HCT116 (cell line): ENCODE measurements around the gene TLX2. TPM values are rescaled to one million over a fixed set of nuclear protein-coding genes. Genes with fewer than 3 reads are reported as not detected.
A peak's percentile ranks its signal among the peaks of the same experiment; 100 is the strongest.

Experiments
- ATAC-seq: fragments of 200-7000 bp; cut with Tn5 transposase; 2 replicates; pipeline ENCODE4 v1.9.1; 2020; ENCODE audit warnings: mild to moderate bottlenecking, moderate library complexity
- BruUV-seq: library from RNA; stranded (reverse); fragments of 400-500 nt; replicated peaks from 2 replicates; lab custom pipeline; 2021; lab: Mats Ljungman, UMichigan
- CTCF ChIA-PET: fragments of 300-600 bp; sonication (Branson Sonifier 250); formaldehyde crosslinking; loops from one replicate; lab custom pipeline; 2021; ENCODE audit warnings: antibody characterized with exemption; lab: Charles Lee
- POLR2A ChIA-PET: fragments of 300-600, 350-600 bp; sonication (Branson Sonifier 250); formaldehyde crosslinking; loops from one replicate; lab custom pipeline; 2021; ENCODE audit warnings: antibody characterized with exemption; lab: Charles Lee
- RAD21 ChIA-PET, 2 experiments: fragments of 300-600 bp; sonication (Branson Sonifier 250); formaldehyde crosslinking; loops; one replicate each; lab custom pipeline; 2023; ENCODE audit warnings: low total read pairs in 2 of 2; ENCODE audit not compliant: uncharacterized antibody in 2 of 2, unreplicated experiment in 2 of 2, low non-redundant PET in 1 of 2; lab: Charles Lee
- DNase-seq: peaks from one replicate; pipeline ENCODE4 v3.0.0-alpha.2; 2010; ENCODE audit warnings: low read depth, low spot score
- H2AFZ ChIP-seq: fragments of 200-600 bp; shearing (Covaris generic), sonication (generic); 2 replicates; pipeline ENCODE4 v1.6.1; 2017; ENCODE audit warnings: low read depth, mixed run types, mixed read lengths, antibody characterized with exemption, low read length; ENCODE audit not compliant: poor library complexity, severe bottlenecking
- H3K27ac ChIP-seq: 2 replicates; pipeline ENCODE4 v1.5.1; 2012; ENCODE audit warnings: low read depth, low read length
- H3K27me3 ChIP-seq: fragments of 200-600 bp; sonication (generic); 2 replicates; pipeline ENCODE4 v1.6.1; 2016; ENCODE audit warnings: mixed run types, low read length, mixed read lengths; ENCODE audit not compliant: insufficient read depth
- H3K36me3 ChIP-seq, 2 experiments: fragments of 200-500 bp in 1 of 2; fragments of 200-600 bp in 1 of 2; sonication (Bioruptor generic) in 1 of 2; sonication (generic) in 1 of 2; 2 replicates each; pipeline versions ENCODE4 v1.5.1 to v1.6.1; 2014 to 2016; ENCODE audit warnings: low read length in 2 of 2, inconsistent platforms in 1 of 2, mixed read lengths in 1 of 2, mixed run types in 1 of 2; ENCODE audit not compliant: insufficient read depth in 2 of 2, control insufficient read depth in 1 of 2
- H3K4me1 ChIP-seq, 2 experiments: fragments of 200-600 bp in 1 of 2; sonication (generic) in 1 of 2; 2 replicates each; pipeline versions ENCODE4 v1.5.1 to v1.6.1; 2012 to 2017; ENCODE audit warnings: low read length in 2 of 2, inconsistent platforms in 1 of 2, mild to moderate bottlenecking in 1 of 2, mixed read lengths in 1 of 2, mixed run types in 1 of 2, moderate library complexity in 1 of 2; ENCODE audit not compliant: insufficient read depth in 2 of 2, control insufficient read depth in 1 of 2
- H3K4me2 ChIP-seq: fragments of 200-600 bp; sonication (generic); 2 replicates; pipeline ENCODE4 v1.6.1; 2017; ENCODE audit warnings: mixed run types, low read length, mixed read lengths
- H3K4me3 ChIP-seq, 2 experiments: fragments of 200-600 bp in 1 of 2; sonication (generic) in 1 of 2; replicated peaks in 1 of 2; 2 replicates each; pipeline ENCODE4 v1.5.1; 2011 to 2016; ENCODE audit warnings: low read length in 2 of 2, control low read depth in 1 of 2, low read depth in 1 of 2, mild to moderate bottlenecking in 1 of 2, mixed read lengths in 1 of 2, mixed run types in 1 of 2
- H3K79me2 ChIP-seq: fragments of 200-600 bp; sonication (generic); 2 replicates; pipeline ENCODE4 v1.6.1; 2017; ENCODE audit warnings: mild to moderate bottlenecking, mixed run types, low read length, moderate library complexity, mixed read lengths; ENCODE audit not compliant: insufficient read depth
- H3K9ac ChIP-seq: fragments of 200-600 bp; sonication (generic); 2 replicates; pipeline ENCODE4 v1.6.1; 2016; ENCODE audit warnings: low read length, mixed read lengths
- H3K9me2 ChIP-seq: fragments of 200-600 bp; sonication (generic), shearing (Covaris generic); 2 replicates; pipeline ENCODE4 v1.6.1; 2017; ENCODE audit warnings: mixed run types, mild to moderate bottlenecking, moderate library complexity; ENCODE audit not compliant: insufficient read depth
- H3K9me3 ChIP-seq, 2 experiments: fragments of 200-500 bp in 1 of 2; fragments of 200-600 bp in 1 of 2; sonication (Bioruptor generic) in 1 of 2; sonication (generic) in 1 of 2; 2 replicates each; pipeline ENCODE4 v1.6.1; 2014 to 2017; ENCODE audit warnings: low read length in 2 of 2, mixed read lengths in 2 of 2, inconsistent platforms in 1 of 2, low read depth in 1 of 2, mild to moderate bottlenecking in 1 of 2, mixed run types in 1 of 2, moderate library complexity in 1 of 2; ENCODE audit not compliant: control insufficient read depth in 1 of 2, insufficient read depth in 1 of 2
- H4K20me1 ChIP-seq: fragments of 200-600 bp; sonication (generic), shearing (Covaris generic); 2 replicates; pipeline ENCODE4 v1.6.1; 2017; ENCODE audit warnings: mixed run types, mild to moderate bottlenecking, moderate library complexity; ENCODE audit not compliant: insufficient read depth
- ATF3 ChIP-seq: IDR thresholded peaks from 2 replicates; pipeline ENCODE4 v1.6.1; 2012
- CBX3 ChIP-seq: IDR thresholded peaks from 2 replicates; pipeline ENCODE4 v1.6.1; 2012; ENCODE audit warnings: low read depth
- CEBPB ChIP-seq: IDR thresholded peaks from 2 replicates; pipeline ENCODE4 v1.6.1; 2012; ENCODE audit warnings: low read depth
- EGR1 ChIP-seq: IDR thresholded peaks from 2 replicates; pipeline ENCODE4 v1.6.1; 2012; ENCODE audit warnings: low read depth
- EZH2 ChIP-seq: fragments of 200-600 bp; sonication (generic); IDR thresholded peaks from 2 replicates; pipeline ENCODE4 v1.6.1; 2017; ENCODE audit warnings: antibody characterized with exemption, mixed run types
- EZH2phosphoT487 ChIP-seq: fragments of 200-600 bp; IDR thresholded peaks from 2 replicates; pipeline ENCODE4 v1.6.1; 2018; ENCODE audit warnings: antibody characterized with exemption, borderline replicate concordance
- FOSL1 ChIP-seq: IDR thresholded peaks from 2 replicates; pipeline ENCODE4 v1.6.1; 2012; ENCODE audit warnings: low read depth
- JUND ChIP-seq: IDR thresholded peaks from 2 replicates; pipeline ENCODE4 v1.6.1; 2012
- POLR2AphosphoS5 ChIP-seq: IDR thresholded peaks from 2 replicates; pipeline ENCODE4 v1.6.1; 2011; ENCODE audit warnings: mild to moderate bottlenecking, low read depth, low read length, moderate library complexity
- RAD21 ChIP-seq: IDR thresholded peaks from 2 replicates; pipeline ENCODE4 v1.6.1; 2012; ENCODE audit warnings: low read depth, mild to moderate bottlenecking
- YY1 ChIP-seq: IDR thresholded peaks from 2 replicates; pipeline ENCODE4 v1.6.1; 2011; ENCODE audit warnings: low read length, low read depth, moderate library complexity, mild to moderate bottlenecking; ENCODE audit not compliant: insufficient replicate concordance; ENCODE audit errors: extremely low read depth
- ZBTB33 ChIP-seq: IDR thresholded peaks from 2 replicates; pipeline ENCODE4 v1.6.1; 2011; ENCODE audit warnings: mild to moderate bottlenecking, low read length, moderate library complexity; ENCODE audit not compliant: insufficient replicate concordance; ENCODE audit errors: extremely low read depth
- ZFX ChIP-seq: fragments of 450-650 bp; IDR thresholded peaks from 2 replicates; pipeline ENCODE4 v1.6.1; 2017
- ZNF274 ChIP-seq: fragments of 200-500 bp; sonication (Bioruptor generic); IDR thresholded peaks from 2 replicates; pipeline ENCODE4 v1.6.1; 2014; ENCODE audit warnings: mild to moderate bottlenecking, low read depth, low read length, inconsistent platforms
- intact Hi-C: fragments of 100-400 bp; cut with micrococcal nuclease; formaldehyde crosslinking; loops from 2 replicates; pipeline ENCODE4 v1.10.0; 2022
- total RNA-seq: library from RNA; stranded (reverse); gene quantifications from one replicate; pipeline ENCODE4 v1.2.1, GENCODE V29; 2021; ENCODE audit not compliant: unreplicated experiment

Gene TLX2
- total RNA-seq, 1 experiment from 2014 or later, result not detected

- DNase-seq (no peak), ATAC-seq (peak; percentile 47)
- H3K79me2 ChIP-seq, result peaks cover 31% of the 10 kb centered on the region
- TSS peak; percentile 67 for BruUV-seq
- intact Hi-C loops, result loop anchor here (2.0 kb wide), 2 partner anchors 21 to 27 kb away; partner anchors contain the start of gene INO80B
- H3K36me3 ChIP-seq, result peaks cover 11 to 13% of the 10 kb centered on the region in 2 experiments; a peak in 3 of 4 replicates
- no peaks in the 10 kb centered on the region for H3K9me3 ChIP-seq
- H3K9ac ChIP-seq, result peak overlapping the region; percentile 86
- no peaks in the 10 kb centered on the region for H3K9me2 ChIP-seq
- RAD21 ChIA-PET, result interaction anchor here in 1 of 2 experiments (0.8 to 1.0 kb wide), 2 partner anchors 48 to 106 kb away, joined by 3 read pairs; partner anchors contain the start of genes AUP1 and HTRA2
- CTCF ChIA-PET, result interaction anchor here (1.2 to 2.3 kb wide), 7 partner anchors 8 to 63 kb away, joined by 3 to 12 read pairs (median 9); partner anchors contain the start of genes INO80B and MRPL53
- no peak overlapping the region for H2AFZ ChIP-seq
- H3K27ac ChIP-seq, result peak overlapping the region; percentile 90
- TF ChIP-seq ZFX (peak; percentile 95), POLR2AphosphoS5 (no peak), CBX3 (no peak)
- H3K4me3 ChIP-seq, result peak overlapping the region; percentile 61 to 95
- H4K20me1 ChIP-seq, result no peaks in the 10 kb centered on the region
- POLR2A ChIA-PET, result interaction anchor here (1.4 to 3.5 kb wide), 2 partner anchors 10 to 27 kb away, joined by 3 to 25 read pairs; partner anchors contain the start of genes INO80B and MRPL53
- no peaks in the 10 kb centered on the region for H3K27me3 ChIP-seq
- H3K4me1 ChIP-seq, result peaks cover 12 to 17% of the 10 kb centered on the region in 2 experiments
- peak overlapping the region; percentile 66 for H3K4me2 ChIP-seq
Measured at GRCh38 chr2:74481961-74482800, 32.1 kb upstream of the TLX2 start.

GRCh38 chr2:74482801-74483674, 31.2 kb upstream of the TLX2 start, which contains the start of the genes CCDC142 and TTC31:
Gene CCDC142 (minus strand): TSS chr2:74482998. CDS start chr2:74482837, 161 bp downstream.
Gene TTC31 (plus strand): TSS chr2:74483081. CDS start chr2:74483096, 15 bp downstream.
- peaks cover 31% of the 10 kb centered on the region for H3K79me2 ChIP-seq
- H3K4me3 ChIP-seq, result peak within 1 kb of the TSS; percentile 61 to 95
- POLR2A ChIA-PET, result interaction anchor here (0.6 to 3.5 kb wide), 4 partner anchors 11 to 31 kb away, joined by 3 to 25 read pairs (median 4); partner anchors contain the start of genes INO80B, MRPL53 and WBP1
- CTCF ChIA-PET, result interaction anchor here (0.8 to 2.3 kb wide), 8 partner anchors 9 to 62 kb away, joined by 3 to 12 read pairs (median 8); partner anchors contain the start of genes INO80B and MRPL53
- TSS peak; percentile 93 for BruUV-seq
- no peak within 1 kb of the TSS for H2AFZ ChIP-seq
- H3K4me1 ChIP-seq, result peaks cover 12 to 20% of the 10 kb centered on the region in 2 experiments
- peak within 1 kb of the TSS; percentile 86 for H3K9ac ChIP-seq
- RAD21 ChIA-PET, result interaction anchor here in 1 of 2 experiments (0.8 to 1.0 kb wide), 2 partner anchors 47 to 105 kb away, joined by 3 read pairs; partner anchors contain the start of genes AUP1 and HTRA2
- ATAC-seq (peak; percentile 92), DNase-seq (peak; percentile 91)
- intact Hi-C loops, result loop anchor here (1.0 to 2.0 kb wide), 6 partner anchors 20 to 104 kb away; partner anchors contain the start of genes AUP1, HTRA2, INO80B and WBP1
- no peaks in the 10 kb centered on the region for H3K27me3 ChIP-seq
- peaks cover 11 to 13% of the 10 kb centered on the region in 2 experiments; a peak in 3 of 4 replicates for H3K36me3 ChIP-seq
- H3K9me3 ChIP-seq, result no peaks in the 10 kb centered on the region
- H4K20me1 ChIP-seq, result no peaks in the 10 kb centered on the region
- peak within 1 kb of the TSS; percentile 90 for H3K27ac ChIP-seq
- H3K9me2 ChIP-seq, result no peaks in the 10 kb centered on the region
- peak within 1 kb of the TSS; percentile 66 for H3K4me2 ChIP-seq
- TF ChIP-seq YY1 (peak; percentile 100), EGR1 (peak; percentile 76), CEBPB (no peak), CBX3 (peak; percentile 50), ATF3 (no peak), EZH2phosphoT487 (no peak), FOSL1 (no peak), ZNF274 (no peak), RAD21 (peak; percentile 84), JUND (no peak), ZBTB33 (peak; percentile 86), EZH2 (no peak)
